ENCODE measurements around the gene PKD2. TPM values are rescaled to one million over a fixed set of nuclear protein-coding genes. Genes with fewer than 3 reads are reported as not detected.
"Not testable (repeated sequence)": the region's sequence is repeated elsewhere in the genome, so short reads cannot be mapped to it uniquely, and the experiment has no call there.

PKD2 gene
- polyA plus RNA-seq, 1 of the 3 experiments (the other 2 are of a cell fraction) = 44.6 TPM

GRCh38 chr4:88107406-88108107 lies 100.1 kb downstream of the PKD2 start:
- Histone ChIP-seq H3K27me3 (ENCODE audit: insufficient read depth) (no peaks in the 10 kb centered on the region), H3K4me2 (no peak overlapping the region), H3K4me1 (ENCODE audit: control insufficient read depth in 1 of 2, insufficient read depth in 2 of 2, low read depth in 1 of 2, low read length in 1 of 2) (peaks cover 0 to 2% of the 10 kb centered on the region in 2 experiments; a peak in 2 of 4 replicates), H3K4me3 (ENCODE audit: low read depth in 2 of 2, low read length in 1 of 2) (no peak overlapping the region; a peak in 1 of 4 replicates), H3K79me2 (ENCODE audit: insufficient read depth) (no peaks in the 10 kb centered on the region), H3F3A (replicated peaks; ENCODE audit: insufficient read depth) (peaks cover 16% of the 10 kb centered on the region), H3K36me3 (replicated peaks in 1 of 2; ENCODE audit: control insufficient read depth in 1 of 2, insufficient read depth in 2 of 2, low read length in 1 of 2) (no peaks in the 10 kb centered on the region), H2AFZ (ENCODE audit: low read depth) (0 out of 2 replicates have a peak overlapping the region, but pooled peaks have one; percentile 43), H3K9me2 (no peaks in the 10 kb centered on the region), H3K27ac (ENCODE audit: low read depth in 2 of 2, low read length in 1 of 2) (no peak overlapping the region), H3K9me3 (no peaks in the 10 kb centered on the region), H3K9ac (no peak overlapping the region), H4K20me1 (ENCODE audit: insufficient read depth) (no peaks in the 10 kb centered on the region)
- WGBS (ENCODE audit: low lambda C conversion rate) = 89% methylated on average over 2 of the region's 2 CpGs
- TF ChIP-seq RAD21 (IDR thresholded peaks at IDR 0.05; ENCODE audit: low read length) (no peak), FOSL2 (IDR thresholded peaks at IDR 0.05; ENCODE audit: borderline replicate concordance, low read depth) (no peak), MXI1 (IDR thresholded peaks at IDR 0.05; ENCODE audit: low read depth, low read length) (no peak)
- peak; percentile 18 for DNase-seq
- ChIA-PET CTCF (no interaction called here), POLR2A (no interaction called here)

DNA sequence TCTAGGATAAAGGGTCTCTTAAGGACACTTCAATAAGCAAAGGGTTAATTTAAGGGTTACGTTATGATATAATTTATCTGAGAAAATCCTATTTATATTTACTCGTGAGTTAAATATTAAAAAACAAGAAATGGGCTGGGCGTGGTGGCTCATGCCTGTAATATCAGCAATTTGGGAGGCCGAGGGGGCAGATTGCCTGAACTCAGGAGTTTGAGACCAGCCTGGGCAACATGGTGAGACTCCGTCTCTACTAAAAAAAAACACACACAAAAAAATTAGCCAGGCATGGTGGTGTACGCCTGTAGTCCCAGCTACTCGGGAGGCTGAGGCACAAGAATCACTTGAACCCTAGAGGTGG lies 100.7 kb downstream of the PKD2 start:
- H3K4me3 ChIP-seq (ENCODE audit: low read depth in 2 of 2, low read length in 1 of 2); H3K79me2 ChIP-seq (ENCODE audit: insufficient read depth); H3K27ac ChIP-seq (ENCODE audit: low read depth in 2 of 2, low read length in 1 of 2); DNase-seq; H3K4me1 ChIP-seq (ENCODE audit: control insufficient read depth in 1 of 2, insufficient read depth in 2 of 2, low read depth in 1 of 2, low read length in 1 of 2); H3K4me2 ChIP-seq; H3K9me3 ChIP-seq; CTCF ChIA-PET; H3K27me3 ChIP-seq (ENCODE audit: insufficient read depth); H2AFZ ChIP-seq (ENCODE audit: low read depth); H3K36me3 ChIP-seq (replicated peaks in 1 of 2; ENCODE audit: control insufficient read depth in 1 of 2, insufficient read depth in 2 of 2, low read length in 1 of 2); H3K9ac ChIP-seq; H3K9me2 ChIP-seq; H4K20me1 ChIP-seq (ENCODE audit: insufficient read depth); POLR2A ChIA-PET: not testable (repeated sequence)
- peaks cover 16% of the 10 kb centered on the region for H3F3A ChIP-seq (replicated peaks; ENCODE audit: insufficient read depth)
- 85% methylated on average over 7 of the region's 7 CpGs for WGBS (ENCODE audit: low lambda C conversion rate)

DNA sequence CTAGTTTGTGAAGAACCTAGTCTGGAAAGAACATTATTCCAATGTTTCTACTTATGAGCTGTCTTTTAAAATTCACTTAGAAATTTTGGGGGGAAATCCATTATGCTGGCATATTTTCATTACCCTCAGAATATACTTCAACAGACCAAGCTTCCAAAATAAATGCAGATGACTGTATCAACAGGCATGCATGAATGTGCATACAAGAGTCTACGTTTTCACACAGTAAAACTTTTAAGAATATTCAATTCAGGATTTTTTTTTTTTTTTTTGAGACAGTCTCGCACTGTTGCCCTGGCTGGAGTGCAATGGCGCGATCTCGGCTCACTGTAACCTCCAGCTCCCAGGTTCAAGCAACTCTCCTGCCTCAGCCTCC lies 101.3 kb downstream of the PKD2 start:
- no peaks in the 10 kb centered on the region for H4K20me1 ChIP-seq (ENCODE audit: insufficient read depth)
- H3K9me3 ChIP-seq = no peaks in the 10 kb centered on the region
- no peak overlapping the region for H3K27ac ChIP-seq (ENCODE audit: low read depth in 2 of 2, low read length in 1 of 2)
- H3K9ac ChIP-seq = no peak overlapping the region
- no peaks in the 10 kb centered on the region for H3K9me2 ChIP-seq
- POLR2A ChIA-PET = no interaction called here
- H2AFZ ChIP-seq (ENCODE audit: low read depth) = no peak overlapping the region
- H3F3A ChIP-seq (replicated peaks; ENCODE audit: insufficient read depth) = peaks cover 16% of the 10 kb centered on the region
- peaks cover 0 to 2% of the 10 kb centered on the region in 2 experiments; a peak in 2 of 4 replicates for H3K4me1 ChIP-seq (ENCODE audit: control insufficient read depth in 1 of 2, insufficient read depth in 2 of 2, low read depth in 1 of 2, low read length in 1 of 2)
- CTCF ChIA-PET = no interaction called here
- WGBS (ENCODE audit: low lambda C conversion rate) = 89% methylated on average over 5 of the region's 5 CpGs
- no peaks in the 10 kb centered on the region for H3K36me3 ChIP-seq (replicated peaks in 1 of 2; ENCODE audit: control insufficient read depth in 1 of 2, insufficient read depth in 2 of 2, low read length in 1 of 2)
- no peak overlapping the region for H3K4me3 ChIP-seq (ENCODE audit: low read depth in 2 of 2, low read length in 1 of 2)
- H3K79me2 ChIP-seq (ENCODE audit: insufficient read depth) = no peaks in the 10 kb centered on the region
- TF ChIP-seq USF2 (IDR thresholded peaks at IDR 0.05; ENCODE audit: borderline replicate concordance, low read depth, low read length) (no peak), RAD21 (IDR thresholded peaks at IDR 0.05; ENCODE audit: low read length) (no peak), SMC3 (IDR thresholded peaks at IDR 0.05; ENCODE audit: low read depth, low read length) (no peak)
- no peaks in the 10 kb centered on the region for H3K27me3 ChIP-seq (ENCODE audit: insufficient read depth)
- H3K4me2 ChIP-seq = no peak overlapping the region
- DNase-seq = no peak

All from SK-N-SH (cell line).